ENCODE results near the gene MTCH2.

MTCH2 gene

DNA sequence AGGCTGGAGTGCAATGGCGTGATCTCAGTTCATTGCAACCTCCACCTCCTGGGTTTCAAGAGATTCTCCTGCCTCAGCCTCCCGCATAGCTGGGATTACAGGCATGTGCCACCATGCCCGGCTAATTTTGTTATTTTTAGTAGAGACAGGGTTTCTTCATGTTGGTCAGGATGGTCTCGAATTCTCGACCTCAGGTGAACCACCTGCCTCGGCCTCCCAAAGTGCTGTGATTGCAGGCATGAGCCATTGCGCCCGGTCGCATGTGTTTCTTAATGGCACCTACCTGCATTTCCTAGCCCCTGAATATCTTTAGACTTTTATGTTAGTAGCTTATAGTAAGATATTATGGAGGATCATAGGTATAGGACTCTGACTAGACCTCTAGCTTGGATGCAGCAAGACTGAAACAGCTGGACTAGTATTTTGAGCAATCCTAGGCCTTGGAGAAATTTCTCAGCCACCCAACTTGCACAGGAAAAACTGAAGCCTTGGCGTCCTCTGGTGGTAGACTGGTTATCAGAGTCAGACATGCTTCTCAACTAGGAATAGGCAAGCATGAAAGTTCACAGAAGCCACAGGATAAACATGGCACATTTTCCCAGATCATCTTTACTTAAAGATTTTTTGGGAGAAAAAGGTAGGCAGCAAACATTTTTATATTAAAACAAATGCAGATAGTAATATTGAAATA, 25.5 kb downstream of the MTCH2 start:
- Mint-ChIP-seq H3K36me3 (ENCODE audit: low read depth) (peaks cover 66% of the 10 kb centered on the region), H3K27me3 (no peaks in the 10 kb centered on the region), H3K4me1 (ENCODE audit: low read depth) (peaks cover 13% of the 10 kb centered on the region), H3K27ac (no peak overlapping the region), H3K4me3 (no peak overlapping the region), H3K9me3 (no peaks in the 10 kb centered on the region)
- intact Hi-C loops (cut with micrococcal nuclease) = loop anchor here (5.0 to 10.0 kb wide), 2 partner anchors 62 to 130 kb away; partner anchors contain the start of gene CELF1

DNA sequence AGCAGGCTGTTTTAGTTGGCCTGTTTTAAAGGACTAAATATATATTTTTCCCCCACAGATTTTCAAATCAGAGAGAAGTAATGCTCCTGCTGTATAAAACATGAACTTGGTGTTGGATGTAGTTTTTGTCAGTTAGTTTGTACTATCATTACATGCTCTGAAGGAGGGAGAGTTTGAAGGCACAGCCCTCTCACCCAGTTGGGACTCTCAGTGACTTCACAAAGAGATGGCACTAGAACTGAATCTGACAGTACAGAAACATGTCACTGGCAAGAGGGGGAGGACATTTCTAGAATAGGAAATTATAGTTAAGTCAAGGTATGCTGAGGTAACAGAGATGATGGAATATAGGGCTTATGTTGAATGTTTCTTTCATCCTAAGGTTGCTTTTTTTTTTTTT, 27.1 kb downstream of the MTCH2 start:
- H3K4me3 Mint-ChIP-seq = no peak overlapping the region
- no peaks in the 10 kb centered on the region for H3K27me3 Mint-ChIP-seq
- H3K4me1 Mint-ChIP-seq (ENCODE audit: low read depth) = peaks cover 25% of the 10 kb centered on the region
- intact Hi-C loops (cut with micrococcal nuclease) = loop anchor here (5.0 to 10.0 kb wide), 2 partner anchors 60 to 128 kb away; partner anchors contain the start of gene CELF1
- no peaks in the 10 kb centered on the region for H3K9me3 Mint-ChIP-seq
- peaks cover 64% of the 10 kb centered on the region for H3K36me3 Mint-ChIP-seq (ENCODE audit: low read depth)
- H3K27ac Mint-ChIP-seq = no peak overlapping the region

DNA sequence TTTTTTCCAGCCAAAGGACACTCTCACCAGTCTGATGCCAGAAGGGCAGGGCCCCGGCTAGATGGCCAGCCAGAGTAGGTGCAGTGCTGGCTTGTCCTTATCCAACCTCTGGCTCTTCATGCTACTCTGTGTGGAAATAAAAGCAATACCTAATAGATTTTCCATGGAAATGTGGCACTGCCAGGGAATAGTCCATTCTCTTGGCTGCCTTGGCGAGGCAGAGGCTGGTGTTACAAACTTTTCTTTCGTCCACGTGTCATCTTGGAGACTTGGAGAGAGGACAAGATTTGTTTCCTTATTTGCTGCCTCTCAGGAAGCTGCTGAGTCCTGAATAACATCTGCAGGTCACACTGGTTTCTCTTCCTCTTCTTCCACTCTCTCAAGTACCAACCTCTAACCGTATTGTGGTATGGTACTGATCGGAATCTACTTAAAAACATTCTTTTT, 31.0 kb downstream of the MTCH2 start:
- Mint-ChIP-seq H3K4me3 (no peak overlapping the region), H3K27ac (peak overlapping the region; percentile 55)
- intact Hi-C loops (cut with micrococcal nuclease) = loop anchor here (5.0 to 10.0 kb wide), 2 partner anchors 34 to 57 kb away; partner anchors contain the start of genes CELF1, KBTBD4 and NDUFS3

DNA sequence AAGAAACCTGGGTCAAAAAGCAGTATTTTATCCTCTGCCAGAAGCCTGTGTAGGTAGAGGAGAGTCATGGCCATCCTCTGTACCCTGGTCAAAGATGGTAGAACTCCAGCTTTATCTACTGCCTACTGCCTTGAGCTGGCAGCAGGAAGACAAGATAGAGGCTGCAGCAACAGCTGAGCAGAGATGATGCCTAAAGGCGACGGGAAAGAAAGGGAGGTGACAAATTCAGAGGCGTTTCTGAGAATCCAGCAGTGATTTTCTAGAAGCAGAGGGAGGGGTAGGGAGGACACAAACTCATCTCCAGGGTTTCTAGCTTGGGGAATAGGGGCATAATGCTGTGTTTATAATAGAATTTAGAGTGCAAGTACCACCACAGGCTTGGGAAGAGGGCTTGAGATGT, 32.7 kb downstream of the MTCH2 start:
- intact Hi-C loops (cut with micrococcal nuclease) = loop anchor here (5.0 to 10.0 kb wide), 2 partner anchors 32 to 55 kb away; partner anchors contain the start of genes CELF1, KBTBD4 and NDUFS3
- H3K27ac Mint-ChIP-seq = peak overlapping the region; percentile 19
- H3K4me1 Mint-ChIP-seq (ENCODE audit: low read depth) = peaks cover 30% of the 10 kb centered on the region
- H3K36me3 Mint-ChIP-seq (ENCODE audit: low read depth) = peaks cover 64% of the 10 kb centered on the region
- no peak overlapping the region for H3K4me3 Mint-ChIP-seq
- H3K9me3 Mint-ChIP-seq = no peaks in the 10 kb centered on the region
- no peaks in the 10 kb centered on the region for H3K27me3 Mint-ChIP-seq

More for the DNA sequence above, 31.0 kb downstream of the MTCH2 start:
- peaks cover 65% of the 10 kb centered on the region for H3K36me3 Mint-ChIP-seq (ENCODE audit: low read depth)
- peaks cover 30% of the 10 kb centered on the region for H3K4me1 Mint-ChIP-seq (ENCODE audit: low read depth)
- no peaks in the 10 kb centered on the region for H3K9me3 Mint-ChIP-seq
- no peaks in the 10 kb centered on the region for H3K27me3 Mint-ChIP-seq

DNA sequence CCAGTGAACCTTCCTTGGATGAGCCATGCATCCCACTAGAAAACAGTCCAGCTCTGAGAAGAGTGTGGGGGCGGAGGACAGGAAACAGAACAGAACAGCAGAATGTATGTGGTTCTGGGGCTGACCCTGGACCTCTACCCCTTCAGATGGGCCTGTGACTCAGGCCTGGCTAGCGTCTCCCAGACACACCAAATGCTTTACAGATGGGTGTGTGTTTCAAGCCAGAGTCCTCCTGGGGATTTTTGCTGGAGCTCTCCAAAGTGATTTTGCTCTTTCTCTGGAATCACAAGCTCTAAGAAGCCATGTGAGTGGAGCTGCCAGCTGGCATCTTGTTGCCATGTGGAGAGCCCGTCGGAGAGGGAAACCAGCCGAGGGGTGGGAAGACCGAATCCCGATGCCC, 35.0 kb downstream of the MTCH2 start:
- Mint-ChIP-seq H3K4me3 (no peak overlapping the region), H3K4me1 (ENCODE audit: low read depth) (peaks cover 23% of the 10 kb centered on the region), H3K27ac (no peak overlapping the region), H3K9me3 (no peaks in the 10 kb centered on the region), H3K36me3 (ENCODE audit: low read depth) (peaks cover 53% of the 10 kb centered on the region), H3K27me3 (no peaks in the 10 kb centered on the region)
- intact Hi-C loops (cut with micrococcal nuclease) = no loop called here

DNA sequence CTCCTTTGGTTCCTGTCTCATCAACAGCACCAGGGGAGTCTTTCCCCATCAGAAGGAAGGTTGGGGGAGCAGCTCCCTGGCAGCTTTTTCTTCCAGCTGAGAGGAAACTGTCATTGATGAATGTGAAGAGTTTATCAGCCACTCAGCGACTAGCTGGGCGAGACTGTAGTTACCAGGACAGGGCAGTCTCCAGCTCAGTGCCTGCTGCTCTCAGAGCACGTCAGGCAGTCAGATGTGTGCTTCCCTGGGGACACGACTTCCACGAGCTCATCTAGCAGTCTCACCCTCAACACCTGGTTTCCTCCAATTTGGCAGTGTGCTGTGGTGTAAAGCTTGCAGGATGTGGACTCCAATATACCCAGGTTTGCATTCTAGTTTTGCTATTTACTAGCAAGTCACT, 35.6 kb downstream of the MTCH2 start:
- intact Hi-C loops (cut with micrococcal nuclease) = no loop called here
- Mint-ChIP-seq H3K9me3 (no peaks in the 10 kb centered on the region), H3K4me1 (ENCODE audit: low read depth) (peaks cover 16% of the 10 kb centered on the region), H3K27ac (no peak overlapping the region), H3K27me3 (no peaks in the 10 kb centered on the region), H3K36me3 (ENCODE audit: low read depth) (peaks cover 53% of the 10 kb centered on the region), H3K4me3 (no peak overlapping the region)

DNA sequence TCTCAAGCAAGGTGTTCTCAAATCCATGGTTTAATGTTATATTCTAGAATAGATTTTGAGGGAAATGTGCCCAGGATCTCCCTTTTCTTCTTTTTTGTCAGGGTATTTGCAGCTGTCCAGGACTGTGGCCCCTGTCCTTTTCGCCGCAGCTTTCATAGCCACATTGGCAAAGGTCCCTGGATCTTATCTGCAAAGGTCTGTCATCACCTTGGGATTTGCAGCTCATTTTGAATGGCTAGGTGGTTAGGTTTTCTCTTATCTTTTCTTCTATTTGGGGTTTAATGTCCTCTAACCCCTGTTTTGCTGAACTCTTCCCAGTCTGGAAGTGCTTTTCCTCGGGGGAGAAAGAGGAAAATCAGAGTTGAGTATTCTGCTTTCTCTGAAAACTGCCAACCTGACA, 36.4 kb downstream of the MTCH2 start:
- intact Hi-C loops (cut with micrococcal nuclease) = no loop called here
- peaks cover 49% of the 10 kb centered on the region for H3K36me3 Mint-ChIP-seq (ENCODE audit: low read depth)
- peaks cover 9% of the 10 kb centered on the region for H3K4me1 Mint-ChIP-seq (ENCODE audit: low read depth)
- H3K9me3 Mint-ChIP-seq = no peaks in the 10 kb centered on the region
- H3K27ac Mint-ChIP-seq = no peak overlapping the region
- H3K27me3 Mint-ChIP-seq = no peaks in the 10 kb centered on the region
- no peak overlapping the region for H3K4me3 Mint-ChIP-seq

DNA sequence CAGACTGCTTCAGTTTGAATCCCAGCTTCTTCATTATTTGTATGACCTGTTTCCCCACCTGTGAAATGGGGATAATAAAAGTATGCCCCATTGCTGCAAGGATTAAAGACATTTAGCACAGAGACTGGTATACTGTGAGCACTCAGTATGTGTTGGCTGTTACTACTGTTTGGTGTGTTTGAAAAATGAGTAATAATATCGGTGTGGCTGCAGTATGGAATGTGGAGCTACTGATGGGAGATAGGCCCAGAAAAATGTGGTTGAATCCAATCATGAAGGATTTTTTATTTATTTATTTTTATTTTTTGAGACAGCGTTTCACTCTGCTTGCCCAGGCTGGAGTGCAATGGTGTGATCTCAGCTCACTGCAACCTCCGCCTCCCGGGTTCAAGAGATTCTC, 39.1 kb downstream of the MTCH2 start:
- H3K4me1 Mint-ChIP-seq (ENCODE audit: low read depth) = no peaks in the 10 kb centered on the region
- no peaks in the 10 kb centered on the region for H3K27me3 Mint-ChIP-seq
- H3K27ac Mint-ChIP-seq = no peak overlapping the region
- H3K9me3 Mint-ChIP-seq = no peaks in the 10 kb centered on the region
- peaks cover 30% of the 10 kb centered on the region for H3K36me3 Mint-ChIP-seq (ENCODE audit: low read depth)
- no peak overlapping the region for H3K4me3 Mint-ChIP-seq
- intact Hi-C loops (cut with micrococcal nuclease) = no loop called here

DNA sequence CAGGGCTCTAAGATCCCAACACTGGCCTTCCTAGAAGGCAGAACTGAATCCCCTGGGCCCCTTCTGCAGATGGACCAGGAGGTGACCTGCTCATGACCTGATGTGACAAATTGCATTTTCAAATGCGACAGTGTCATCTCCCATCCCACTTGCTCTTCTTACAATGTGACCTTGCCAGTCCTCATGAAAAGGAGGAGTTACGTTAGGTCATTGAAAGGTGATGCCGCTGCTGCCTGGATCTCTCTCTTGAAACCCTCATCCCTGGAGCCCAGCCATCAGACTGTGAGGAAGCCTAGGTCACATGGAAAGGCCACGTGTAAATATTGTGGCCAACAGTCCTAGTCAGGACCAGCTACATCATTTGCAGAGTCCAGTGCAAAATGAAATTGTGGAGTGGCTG, 42.5 kb downstream of the MTCH2 start:
- Mint-ChIP-seq H3K4me1 (ENCODE audit: low read depth) (no peaks in the 10 kb centered on the region), H3K9me3 (no peaks in the 10 kb centered on the region), H3K4me3 (no peak overlapping the region), H3K27ac (no peak overlapping the region), H3K27me3 (peaks cover 10% of the 10 kb centered on the region), H3K36me3 (ENCODE audit: low read depth) (no peaks in the 10 kb centered on the region)
- intact Hi-C loops (cut with micrococcal nuclease) = no loop called here

DNA sequence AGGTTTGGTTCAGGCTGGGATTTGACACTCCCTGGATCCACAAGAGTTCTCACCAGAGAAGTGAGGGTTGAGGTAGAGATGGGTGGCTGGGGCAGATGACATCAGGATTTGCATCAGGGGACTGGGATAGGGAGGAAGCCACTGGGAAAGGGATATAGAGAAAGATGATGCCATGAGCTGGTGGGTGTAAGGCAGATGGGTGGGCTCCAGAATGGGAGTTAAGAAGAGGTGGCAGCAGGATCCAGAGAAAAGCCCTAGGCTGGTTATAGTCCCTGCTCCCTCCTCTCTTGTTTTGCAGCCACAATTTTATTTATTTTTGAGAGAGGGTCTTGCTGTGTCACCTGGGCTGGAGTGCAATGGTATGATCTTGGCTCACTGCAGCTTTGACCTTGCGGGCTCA, 46.4 kb downstream of the MTCH2 start:
- H3K9me3 Mint-ChIP-seq = no peaks in the 10 kb centered on the region
- H3K4me1 Mint-ChIP-seq (ENCODE audit: low read depth) = peaks cover 29% of the 10 kb centered on the region
- H3K27me3 Mint-ChIP-seq = peaks cover 41% of the 10 kb centered on the region
- H3K27ac Mint-ChIP-seq = no peak overlapping the region
- H3K36me3 Mint-ChIP-seq (ENCODE audit: low read depth) = no peaks in the 10 kb centered on the region
- intact Hi-C loops (cut with micrococcal nuclease) = no loop called here
- H3K4me3 Mint-ChIP-seq = no peak overlapping the region

DNA sequence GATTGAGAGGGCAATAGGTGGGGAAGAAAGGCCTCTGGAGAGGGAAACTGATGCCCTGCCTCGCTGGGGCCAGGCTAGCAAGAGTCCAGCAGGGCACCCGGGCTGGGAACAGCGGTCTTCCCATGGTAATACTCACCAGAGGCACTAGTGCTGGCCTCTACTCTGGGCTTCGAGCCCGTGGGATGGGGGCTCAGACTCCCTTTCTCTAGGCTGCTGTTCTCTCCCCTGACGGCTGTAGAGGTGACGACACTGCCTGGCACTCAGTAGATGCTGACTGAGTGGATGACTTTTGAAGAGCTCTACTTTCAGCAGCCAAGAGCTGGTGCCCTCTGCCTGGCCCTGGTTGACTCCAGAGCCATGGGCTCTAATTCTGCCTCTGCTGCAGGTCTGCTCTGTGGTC, 47.3 kb downstream of the MTCH2 start:
- peaks cover 1% of the 10 kb centered on the region for H3K36me3 Mint-ChIP-seq (ENCODE audit: low read depth)
- peaks cover 41% of the 10 kb centered on the region for H3K27me3 Mint-ChIP-seq
- H3K9me3 Mint-ChIP-seq = no peaks in the 10 kb centered on the region
- H3K27ac Mint-ChIP-seq = no peak overlapping the region
- H3K4me1 Mint-ChIP-seq (ENCODE audit: low read depth) = peaks cover 29% of the 10 kb centered on the region
- intact Hi-C loops (cut with micrococcal nuclease) = no loop called here
- H3K4me3 Mint-ChIP-seq = no peak overlapping the region

DNA sequence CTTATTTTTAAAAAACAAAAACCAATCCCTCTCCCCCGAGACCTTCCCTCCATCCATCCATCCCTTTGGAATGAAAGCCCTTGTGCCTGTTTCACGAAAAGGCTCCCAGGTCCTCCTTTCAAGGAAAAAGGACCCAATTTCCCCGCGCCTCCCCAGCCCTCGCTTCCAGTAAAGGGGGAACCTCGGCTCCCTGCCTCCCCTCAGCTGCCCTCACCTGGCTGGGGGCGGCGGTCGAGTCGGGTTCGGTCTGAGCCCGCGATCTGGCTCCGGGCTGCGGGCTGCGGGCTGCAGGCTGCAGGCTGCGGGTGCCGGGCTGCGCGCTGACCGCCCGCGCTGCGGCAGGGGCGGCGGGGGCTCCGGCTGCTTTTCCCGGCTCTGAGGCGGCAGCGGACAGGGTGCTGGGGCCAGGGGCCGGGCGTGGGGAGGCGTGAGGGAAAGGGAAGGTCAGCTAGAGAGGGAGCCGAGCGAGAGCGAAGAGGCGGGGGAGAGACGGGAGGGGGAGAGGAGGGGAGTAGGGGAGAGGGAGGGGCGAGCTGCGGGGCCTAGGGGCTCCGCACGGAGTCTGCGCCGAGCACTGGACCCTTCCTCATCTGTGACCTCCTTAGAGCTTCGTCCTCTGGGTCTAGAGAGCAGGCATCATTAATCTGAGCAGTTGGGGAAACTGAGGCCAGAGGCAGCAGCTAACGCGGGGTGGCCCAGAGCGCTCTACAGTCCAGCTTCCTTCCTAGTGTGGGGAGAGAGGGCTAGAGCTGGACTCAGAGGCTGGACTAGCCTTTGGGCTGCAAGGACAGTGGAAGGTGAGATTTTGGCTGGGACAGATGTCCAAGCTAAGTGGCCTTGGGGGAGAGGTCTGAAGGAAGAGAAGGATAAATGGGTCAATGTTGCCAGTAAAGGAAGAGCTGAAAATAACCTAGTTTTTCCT, 48.2 kb downstream of the MTCH2 start, which contains the start of gene C1QTNF4:
C1QTNF4 (minus strand) TSS at position 478 of the 922 bp plus-strand sequence. CDS start 3,601 bp downstream, outside the sequence.
- Mint-ChIP-seq H3K4me1 (ENCODE audit: low read depth) (peaks cover 29% of the 10 kb centered on the region), H3K36me3 (ENCODE audit: low read depth) (peaks cover 6% of the 10 kb centered on the region), H3K9me3 (no peaks in the 10 kb centered on the region), H3K4me3 (peak within 1 kb of the TSS; percentile 21), H3K27me3 (peaks cover 41% of the 10 kb centered on the region), H3K27ac (no peak within 1 kb of the TSS)
- intact Hi-C loops (cut with micrococcal nuclease) = no loop called here

DNA sequence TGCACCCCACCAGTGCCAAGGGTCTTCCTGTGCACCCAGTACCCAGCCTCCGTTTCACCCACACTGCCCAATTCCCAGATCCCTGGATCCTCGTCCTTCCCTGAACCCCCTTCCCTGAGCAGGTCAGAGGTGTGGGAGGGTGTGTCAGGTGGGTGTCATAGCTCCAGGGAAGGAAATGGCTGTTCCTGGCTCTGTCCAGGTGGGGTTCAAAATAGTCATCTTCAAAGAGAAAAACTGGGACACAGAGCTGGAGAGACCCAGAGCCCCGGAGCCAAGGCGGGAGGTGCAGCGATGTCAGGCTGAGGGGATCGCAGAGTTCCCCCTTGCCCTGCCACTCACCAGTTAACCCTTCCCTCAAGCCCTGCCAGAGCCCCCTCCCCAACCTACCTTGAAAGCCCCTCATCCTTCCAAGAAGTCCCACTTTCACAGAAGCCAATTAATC, 48.8 kb downstream of the MTCH2 start:
- intact Hi-C loops (cut with micrococcal nuclease) = no loop called here
- Mint-ChIP-seq H3K4me3 (peak overlapping the region; percentile 20), H3K27me3 (peaks cover 41% of the 10 kb centered on the region), H3K4me1 (ENCODE audit: low read depth) (peaks cover 35% of the 10 kb centered on the region), H3K9me3 (no peaks in the 10 kb centered on the region), H3K36me3 (ENCODE audit: low read depth) (peaks cover 6% of the 10 kb centered on the region), H3K27ac (no peak overlapping the region)

DNA sequence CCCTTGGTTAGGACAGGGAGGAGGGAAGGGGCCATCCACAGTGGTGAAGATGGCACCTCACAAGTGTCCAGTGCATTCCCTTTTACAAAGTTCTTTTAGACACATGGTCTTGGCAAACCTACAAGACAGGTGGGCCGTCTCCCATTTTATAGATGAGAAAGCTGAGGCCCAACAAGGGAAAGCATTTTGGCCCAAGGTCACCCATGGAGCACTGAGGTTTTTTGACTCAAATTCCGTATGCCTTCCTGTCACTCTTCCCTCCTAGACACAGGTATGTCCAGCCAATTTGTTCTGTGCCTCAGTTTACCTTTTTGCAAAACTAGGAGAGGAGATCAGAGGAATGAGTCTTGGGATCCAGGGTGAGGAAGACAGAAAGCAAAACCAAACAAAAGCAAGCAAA, 49.4 kb downstream of the MTCH2 start:
- Mint-ChIP-seq H3K4me1 (ENCODE audit: low read depth) (peaks cover 41% of the 10 kb centered on the region), H3K36me3 (ENCODE audit: low read depth) (peaks cover 6% of the 10 kb centered on the region), H3K27me3 (peaks cover 41% of the 10 kb centered on the region), H3K27ac (no peak overlapping the region), H3K4me3 (no peak overlapping the region), H3K9me3 (no peaks in the 10 kb centered on the region)
- intact Hi-C loops (cut with micrococcal nuclease) = no loop called here
